IMR-90 (cell line): Measurements from ENCODE around the gene CSH2.
"Not testable (repeated sequence)": the region's sequence is repeated elsewhere in the genome, so short reads cannot be mapped to it uniquely, and the experiment has no call there.

ENCODE experiments used
- BHLHE40 ChIP-seq: fragments of 150-350 bp; IDR thresholded peaks from 2 replicates; pipeline ENCODE4 v1.6.1; 2016; ENCODE audit warnings: mild to moderate bottlenecking, low read depth, low read length
- CEBPB ChIP-seq: IDR thresholded peaks from 2 replicates; pipeline ENCODE4 v1.6.1; 2012; ENCODE audit warnings: low read depth, low read length, improper control_type of control experiment
- CHD1 ChIP-seq: IDR thresholded peaks from 2 replicates; pipeline ENCODE4 v1.6.1; 2012; ENCODE audit warnings: low read depth, low read length, improper control_type of control experiment
- CTCF ChIP-seq: conservative IDR thresholded peaks from 2 replicates; pipeline ENCODE4 v1.5.1; 2012; ENCODE audit warnings: mild to moderate bottlenecking, low read depth, low read length, improper control_type of control experiment
- MAFK ChIP-seq: IDR thresholded peaks from 2 replicates; pipeline ENCODE4 v1.6.1; 2012; ENCODE audit warnings: low read depth, low read length, improper control_type of control experiment
- MAZ ChIP-seq: IDR thresholded peaks from 2 replicates; pipeline ENCODE4 v1.6.1; 2012; ENCODE audit warnings: low read depth, mild to moderate bottlenecking, low read length, improper control_type of control experiment, moderate library complexity, borderline replicate concordance
- MXI1 ChIP-seq: IDR thresholded peaks from 2 replicates; pipeline ENCODE4 v1.6.1; 2012; ENCODE audit warnings: low read depth, mild to moderate bottlenecking, low read length, moderate library complexity, borderline replicate concordance
- NFE2L2 ChIP-seq: fragments of 150-350 bp; IDR thresholded peaks from 2 replicates; pipeline ENCODE4 v1.6.1; 2016; ENCODE audit warnings: low read depth, mild to moderate bottlenecking, low read length
- POLR2A ChIP-seq: IDR thresholded peaks from 2 replicates; pipeline ENCODE4 v1.6.1; 2012; ENCODE audit warnings: mild to moderate bottlenecking, low read depth, low read length
- RAD21 ChIP-seq: IDR thresholded peaks from 2 replicates; pipeline ENCODE4 v1.6.1; 2012; ENCODE audit warnings: low read length, improper control_type of control experiment
- RFX5 ChIP-seq: IDR thresholded peaks from 2 replicates; pipeline ENCODE4 v1.8.0; 2012; ENCODE audit warnings: low read depth, mild to moderate bottlenecking, low read length, moderate library complexity
- USF2 ChIP-seq: fragments of 150-350 bp; IDR thresholded peaks from 2 replicates; pipeline ENCODE4 v1.6.1; 2017; ENCODE audit warnings: mild to moderate bottlenecking, antibody characterized with exemption, low read length, low read depth

- TF ChIP-seq USF2, CTCF, POLR2A, RFX5, RAD21, MAZ, BHLHE40, CHD1, MAFK, CEBPB, MXI1, NFE2L2: not testable (repeated sequence)
These were observed 17.1 kb downstream of the CSH2 start for GRCh38 chr17:63856425-63856824.
